HG02884 (cell line): Measurements from ENCODE around the gene CACNB4.

Source experiments
- ATAC-seq: cut with Tn5 transposase; IDR thresholded peaks from one replicate; pipeline ENCODE4 v1.9.1; 2021; ENCODE audit warnings: mild to moderate bottlenecking, moderate library complexity; ENCODE audit not compliant: unreplicated experiment

Gene CACNB4

DNA sequence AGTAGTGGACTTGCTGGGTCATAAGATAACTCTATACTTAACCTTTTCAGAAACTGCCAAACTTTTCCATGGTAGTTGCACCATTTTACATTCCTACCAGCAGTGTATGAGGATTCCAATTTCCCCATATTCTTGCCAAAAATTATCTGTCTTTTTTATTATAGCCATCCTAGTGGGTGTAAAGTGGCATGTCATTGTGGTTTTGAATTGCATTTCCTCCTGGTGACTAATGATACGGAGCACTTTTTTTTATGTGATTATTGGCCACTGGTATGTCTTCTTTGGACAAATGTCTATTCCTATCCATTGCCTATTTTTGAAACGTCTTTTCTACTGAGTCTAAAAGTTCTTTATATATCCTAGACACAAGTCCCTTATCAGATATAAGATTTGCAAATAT is 44.3 kb downstream of the CACNB4 start:
- ATAC-seq, result no peak

DNA sequence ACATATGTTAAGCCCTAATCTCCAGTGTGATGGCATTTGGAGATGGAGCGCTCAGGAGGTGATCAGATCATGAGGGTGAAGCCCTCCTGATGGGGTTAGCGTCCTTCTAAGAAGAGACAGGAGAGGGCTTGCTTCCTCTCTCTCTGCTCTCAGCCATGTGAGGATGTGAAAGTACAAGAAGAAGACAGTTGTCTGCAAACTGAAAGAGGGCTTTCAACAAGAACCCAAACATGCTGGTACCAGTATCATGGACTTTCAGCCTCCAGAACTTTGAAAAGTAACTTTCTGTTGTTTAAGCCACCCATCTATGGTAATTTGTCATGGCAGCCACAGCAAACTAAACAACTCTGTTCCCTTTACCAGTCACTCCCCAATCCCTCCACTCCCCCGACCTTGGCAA is 47.4 kb downstream of the CACNB4 start:
- peak; percentile 23 for ATAC-seq

DNA sequence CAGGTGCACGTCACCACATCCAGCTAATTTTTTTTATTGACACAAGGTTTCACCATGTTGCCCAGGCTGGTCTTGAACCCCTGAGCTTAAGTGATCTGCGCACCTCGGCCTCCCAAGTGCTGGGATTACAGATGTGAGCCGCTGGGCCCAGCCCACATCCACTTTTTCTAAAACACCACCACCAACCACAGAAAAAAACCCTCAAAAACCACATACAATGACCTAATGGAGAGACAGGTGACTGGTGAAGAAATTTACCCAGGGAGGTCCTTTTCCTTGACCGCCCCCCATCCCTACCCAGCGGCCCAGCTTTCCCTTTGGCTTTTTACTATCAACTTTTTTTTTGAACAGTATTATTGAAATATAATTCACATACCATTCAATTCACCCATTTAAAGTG is 47.9 kb downstream of the CACNB4 start:
- ATAC-seq, result no peak

DNA sequence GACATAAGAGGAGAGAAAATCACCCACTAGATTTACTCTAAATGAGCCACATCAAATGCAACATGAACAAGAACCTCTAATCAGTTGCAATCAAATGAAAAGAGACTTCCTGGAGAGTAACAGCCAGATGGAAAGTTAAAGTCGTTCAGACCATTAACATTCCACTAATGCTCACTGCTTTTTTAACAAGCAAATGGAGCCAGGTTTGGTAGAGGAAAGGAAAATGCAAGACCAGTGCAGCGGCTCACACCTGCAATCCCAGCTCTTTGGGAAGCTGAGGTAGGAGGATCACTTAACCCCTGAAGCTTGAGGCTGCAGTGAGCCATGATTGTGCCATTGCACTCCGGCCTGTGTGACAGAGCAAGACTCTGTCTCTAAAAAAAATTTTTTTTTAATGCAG is 48.5 kb downstream of the CACNB4 start:
- ATAC-seq, result no peak

DNA sequence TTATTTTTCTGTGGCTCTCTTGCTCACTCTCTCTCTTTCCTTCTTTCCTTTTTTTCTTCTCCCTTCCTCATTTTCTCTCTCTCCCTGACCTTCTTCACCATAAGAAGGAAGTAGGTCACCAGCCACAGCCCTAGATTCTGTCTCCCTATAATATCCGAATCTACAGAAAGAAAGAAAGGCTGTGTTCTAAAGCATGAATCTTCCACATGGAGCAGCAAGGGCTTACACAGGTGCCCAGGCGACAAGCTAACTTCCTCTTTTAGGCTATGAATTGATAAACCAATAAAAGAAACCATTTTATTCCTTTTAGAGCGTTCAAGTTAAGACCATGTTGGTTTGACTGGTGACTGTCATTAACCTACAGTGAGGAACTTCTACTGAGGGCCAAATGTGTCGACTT is 49.3 kb downstream of the CACNB4 start:
- no peak for ATAC-seq

DNA sequence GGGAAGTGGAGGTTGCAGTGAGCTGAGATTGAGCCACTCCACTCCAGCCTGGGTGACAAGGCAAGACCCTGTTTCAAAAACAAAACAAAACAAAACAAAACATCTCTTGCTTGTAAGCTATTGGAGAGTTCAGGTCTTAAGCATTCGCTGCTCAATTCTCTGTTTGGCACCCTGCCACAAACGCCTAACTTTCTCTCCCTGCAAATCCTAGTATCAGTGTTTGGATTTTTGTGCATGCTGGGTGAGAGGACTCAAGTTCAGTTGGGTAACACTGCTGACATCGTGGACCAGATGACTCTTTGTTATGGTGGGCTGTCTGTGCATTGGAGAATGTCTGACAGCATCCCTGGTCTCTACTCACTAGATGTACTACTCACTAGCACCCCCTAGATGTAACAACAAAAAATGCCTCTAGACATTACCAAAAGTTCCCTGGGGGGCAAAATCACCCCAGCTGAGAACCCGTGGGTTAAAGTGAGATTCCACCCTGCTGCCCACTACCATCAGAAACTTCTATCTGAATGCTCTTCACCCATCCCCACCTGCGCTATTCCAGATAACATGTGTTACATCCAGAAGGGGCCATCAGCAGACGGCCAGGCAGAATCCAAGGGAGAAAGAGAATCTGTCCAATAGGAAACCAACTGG is 50.9 kb downstream of the CACNB4 start:
- ATAC-seq, result no peak

DNA sequence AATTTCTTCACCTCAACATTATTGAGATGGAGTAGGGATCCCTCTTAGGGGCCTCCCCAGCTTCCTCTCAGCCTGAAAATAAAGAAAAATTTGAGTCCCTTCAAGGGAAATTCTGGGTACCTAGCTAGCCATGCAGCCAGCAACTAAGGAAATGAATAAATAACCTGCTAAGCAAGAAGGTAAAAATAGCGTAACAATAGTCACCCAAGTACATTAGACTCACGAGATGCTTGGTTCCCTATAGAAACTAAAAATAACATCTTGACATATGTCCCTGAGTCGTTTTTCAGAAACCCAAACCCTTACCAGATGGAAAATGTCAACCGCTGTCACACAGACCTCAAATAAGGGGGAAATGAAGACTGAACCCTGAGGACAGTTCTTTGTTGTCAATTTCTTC is 51.9 kb downstream of the CACNB4 start:
- ATAC-seq, result peak; percentile 76

DNA sequence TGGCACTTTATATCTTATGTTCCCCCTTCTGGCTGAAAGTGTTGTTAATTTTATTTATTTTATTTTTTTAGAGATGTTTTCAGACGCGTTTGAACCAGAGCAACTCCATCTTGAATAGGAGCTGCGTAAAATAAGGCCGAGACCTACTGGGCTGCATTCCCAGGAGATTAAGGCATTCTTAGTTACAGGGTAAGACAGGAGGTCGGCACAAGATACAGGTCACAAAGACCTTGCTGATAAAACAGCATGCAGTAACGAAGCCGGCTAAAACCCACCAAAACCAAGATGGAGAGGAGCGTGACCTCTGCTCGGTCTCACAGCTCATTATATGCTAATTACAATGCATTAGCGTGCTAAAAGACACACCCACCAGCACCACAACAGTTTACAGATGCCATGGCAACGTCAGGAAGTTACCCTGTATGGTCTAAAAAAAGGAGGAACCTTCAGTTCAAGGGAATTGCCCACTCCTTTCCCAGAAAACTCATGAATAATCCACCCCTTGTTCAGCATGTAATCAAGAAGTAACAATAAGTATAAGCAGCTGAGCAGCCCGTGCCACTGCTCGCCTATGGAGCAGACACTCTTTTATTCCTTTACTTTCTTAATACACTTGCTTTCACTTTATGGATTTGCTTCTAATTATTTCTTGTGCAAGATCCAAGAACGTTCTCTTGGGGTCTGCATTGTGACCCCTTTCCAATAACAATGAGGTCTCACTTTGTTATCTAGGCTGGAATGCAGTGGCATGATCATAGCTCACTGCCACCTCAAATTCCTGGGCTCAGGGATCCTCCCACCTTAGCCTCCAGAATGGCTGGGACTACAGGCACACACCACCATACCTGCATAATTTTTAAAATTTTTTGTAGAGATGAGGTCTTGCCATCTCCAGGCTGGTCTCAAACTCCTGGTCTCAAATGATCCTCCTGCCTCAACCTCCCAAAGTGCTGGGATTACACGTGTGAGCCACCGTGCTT is 55.9 kb downstream of the CACNB4 start:
- ATAC-seq, result no peak

DNA sequence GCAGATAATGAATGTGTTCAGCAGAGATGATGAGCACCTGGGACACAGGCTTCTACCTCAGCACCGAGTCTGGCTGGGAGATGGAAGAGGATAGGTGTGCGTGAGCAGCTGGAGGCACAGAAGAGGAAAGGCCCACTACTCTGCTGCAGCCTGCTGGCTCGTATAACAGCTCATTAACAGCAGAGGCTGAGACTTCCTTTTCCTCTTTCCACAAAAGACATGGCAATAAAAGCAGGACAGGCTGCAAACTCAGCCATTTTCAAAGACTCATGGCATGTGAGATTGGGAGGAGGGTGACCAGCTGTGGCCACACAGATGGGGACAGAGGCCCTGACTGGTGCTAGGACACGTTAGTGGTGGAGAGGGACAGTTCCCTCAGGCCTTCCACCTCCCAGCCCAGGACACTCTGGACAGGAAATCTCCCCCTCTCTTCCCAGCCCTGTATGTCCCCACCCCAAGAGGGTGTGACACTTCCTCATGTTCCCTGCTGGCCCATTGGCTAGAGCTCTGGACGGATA is 60.3 kb downstream of the CACNB4 start:
- ATAC-seq, result no peak

DNA sequence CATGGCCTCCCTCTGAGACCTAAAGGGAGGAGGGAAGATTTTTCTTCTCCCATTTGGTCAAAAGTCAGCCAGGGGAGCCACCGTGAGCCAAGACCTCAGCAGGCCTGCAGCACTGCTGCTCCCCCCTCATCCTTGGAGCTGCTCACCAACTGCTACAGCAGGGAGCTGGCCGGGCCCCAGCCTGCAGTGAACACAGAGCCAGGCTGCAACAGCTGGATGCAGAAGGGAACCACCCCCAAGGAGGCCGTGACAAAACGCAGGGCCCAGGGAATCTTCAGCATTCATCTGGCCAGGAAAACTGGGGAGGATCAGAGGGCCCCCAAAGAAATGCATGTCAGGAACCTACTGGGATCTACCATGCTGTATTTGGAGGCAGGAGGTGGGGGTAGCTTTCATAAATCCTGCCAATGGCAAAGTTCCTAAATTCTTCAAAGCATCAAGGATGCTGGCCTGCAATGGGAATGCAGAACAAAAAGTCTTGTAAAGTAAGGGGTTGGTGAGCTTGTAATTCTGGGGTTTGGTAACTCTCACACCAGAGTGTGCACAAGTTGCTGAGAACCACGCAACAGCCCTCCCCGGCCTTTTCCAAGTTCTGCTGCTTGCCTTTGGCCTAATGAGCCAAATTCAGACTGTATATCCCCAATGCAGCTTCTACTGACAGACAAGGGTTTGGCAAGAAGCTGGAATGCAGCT is 61.0 kb downstream of the CACNB4 start:
- ATAC-seq, result no peak

DNA sequence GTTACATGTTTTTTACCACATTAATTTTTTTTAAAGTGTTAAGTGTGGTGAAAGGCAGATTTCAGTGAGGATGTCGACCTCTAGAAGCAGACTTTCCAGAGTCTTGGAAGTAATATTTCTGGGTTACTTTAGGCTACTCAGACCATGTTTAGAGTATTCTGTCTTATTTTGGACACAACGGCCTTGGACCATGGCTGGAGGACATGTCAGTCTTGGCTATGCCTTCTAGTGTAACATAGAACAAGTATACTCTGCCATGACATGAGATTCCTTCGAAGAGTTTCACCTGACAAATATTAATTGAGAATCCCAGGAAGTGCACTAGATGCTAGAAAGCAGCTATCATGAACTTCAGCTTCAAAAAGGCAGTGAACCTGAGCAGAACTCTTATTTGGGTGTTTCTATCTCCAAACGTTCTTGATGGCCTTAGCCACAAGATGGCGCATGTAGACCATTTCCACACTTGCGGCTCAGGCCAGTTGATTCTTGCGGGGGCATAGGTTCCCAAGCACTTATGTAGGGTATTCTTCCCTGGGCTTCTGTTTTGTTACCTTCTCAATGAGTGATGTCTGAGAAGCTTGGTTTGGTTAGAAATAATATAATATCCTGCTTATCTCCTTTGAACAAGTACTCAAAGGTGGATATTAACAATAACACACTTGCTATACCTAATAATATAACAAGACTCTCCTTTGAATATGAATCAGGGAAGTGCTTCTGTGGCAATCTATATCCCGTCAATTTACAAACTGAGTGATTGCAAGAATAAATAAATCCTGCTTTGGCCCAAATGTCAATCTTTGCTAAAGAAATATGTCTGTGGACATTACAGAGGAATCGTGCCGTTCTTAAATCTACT is 62.0 kb downstream of the CACNB4 start:
- ATAC-seq, result peak; percentile 87

DNA sequence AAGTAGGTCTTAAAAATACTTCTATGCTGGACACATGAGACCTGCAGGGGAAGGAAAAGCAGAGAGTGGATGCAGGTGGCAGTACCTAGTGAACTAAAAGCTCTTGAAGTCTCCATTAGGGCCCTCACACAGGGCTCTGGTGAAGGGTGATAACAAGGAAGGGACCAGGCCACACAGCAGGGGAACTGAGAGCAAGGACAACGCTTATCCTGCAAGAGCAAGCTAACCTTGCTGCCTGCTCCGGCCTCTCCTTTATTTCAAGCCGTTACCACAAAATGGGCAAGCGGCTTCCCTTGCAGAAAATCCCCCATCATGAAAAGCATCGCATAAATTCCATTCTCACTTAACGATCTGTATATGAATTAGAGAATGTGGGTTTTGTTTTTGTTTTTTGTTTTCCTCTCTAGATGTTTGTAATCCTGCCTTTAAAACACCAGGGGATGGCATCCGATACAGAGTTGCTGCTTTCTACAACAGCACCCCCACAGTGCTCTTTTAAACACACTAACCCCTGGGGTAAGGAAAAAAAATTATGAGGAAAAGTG is 64.5 kb downstream of the CACNB4 start:
- ATAC-seq, result no peak

DNA sequence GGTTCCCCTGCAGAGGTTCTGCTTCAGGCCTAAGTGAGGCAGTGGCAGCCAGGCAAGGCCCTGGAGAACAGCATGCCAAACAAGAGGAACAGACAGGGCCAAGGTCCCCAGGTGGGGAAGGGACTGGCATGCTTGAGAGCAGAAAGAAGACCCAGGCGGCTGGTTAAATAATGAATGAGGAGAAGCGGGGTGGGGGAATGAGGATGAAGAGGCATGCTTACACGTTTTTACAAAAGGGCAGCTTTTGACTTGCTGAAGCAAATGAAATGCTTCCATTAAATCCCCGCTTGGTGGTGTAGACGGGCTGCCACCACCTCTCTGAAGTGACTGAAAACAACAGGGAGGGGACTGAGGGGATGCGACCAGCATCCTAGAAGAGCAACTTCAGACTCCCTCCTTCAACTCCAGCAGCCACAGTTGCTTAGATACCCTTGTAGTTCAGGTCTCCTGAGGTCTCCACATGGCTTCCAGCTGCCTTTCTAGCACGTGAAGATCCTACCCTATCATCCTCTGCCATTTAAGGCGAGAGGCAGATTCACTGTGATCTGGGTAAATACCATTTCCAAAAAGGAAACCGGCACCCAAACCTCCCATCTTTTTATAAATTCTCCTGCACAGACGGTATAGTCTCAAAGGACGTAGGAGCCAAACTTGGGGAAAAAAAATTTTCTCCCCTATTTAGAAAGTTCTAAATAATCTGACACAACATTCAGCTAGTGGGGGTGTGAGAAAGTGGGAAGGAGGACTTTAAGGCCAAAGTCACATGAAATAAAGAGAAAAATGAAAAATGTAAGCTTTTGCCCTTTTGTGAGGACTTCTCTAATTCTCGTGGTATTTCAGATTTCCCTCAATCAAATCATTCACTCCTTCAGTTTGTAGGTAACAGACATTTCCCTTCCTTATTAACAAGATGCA is 65.6 kb downstream of the CACNB4 start:
- ATAC-seq, result no peak

DNA sequence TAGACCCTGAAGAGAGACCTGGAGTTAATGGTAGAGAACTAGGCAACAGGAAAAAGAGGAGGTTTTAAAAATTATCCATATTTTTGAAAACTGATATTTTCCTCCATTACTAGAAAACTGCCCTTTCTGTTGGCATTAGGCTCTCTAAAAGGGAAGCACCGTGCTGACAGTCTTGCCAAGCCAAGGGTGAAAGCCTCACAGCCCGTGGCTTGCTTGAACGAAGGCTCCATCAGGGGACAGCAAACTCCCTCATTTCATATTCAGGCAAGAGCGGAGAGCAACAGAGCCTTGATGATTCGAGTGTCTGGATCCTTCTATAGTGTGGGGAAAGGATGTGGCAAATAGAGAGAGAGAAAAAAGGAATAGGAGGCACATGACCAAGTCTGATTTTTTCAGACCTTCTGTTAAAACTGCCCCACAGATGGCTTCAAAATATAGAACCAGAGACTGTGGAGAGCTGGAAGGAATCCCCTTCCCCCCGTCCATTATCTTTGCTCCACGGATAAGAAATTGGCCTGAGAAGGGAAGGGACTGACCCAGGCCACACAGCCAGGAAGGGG is 67.0 kb downstream of the CACNB4 start:
- ATAC-seq, result no peak

DNA sequence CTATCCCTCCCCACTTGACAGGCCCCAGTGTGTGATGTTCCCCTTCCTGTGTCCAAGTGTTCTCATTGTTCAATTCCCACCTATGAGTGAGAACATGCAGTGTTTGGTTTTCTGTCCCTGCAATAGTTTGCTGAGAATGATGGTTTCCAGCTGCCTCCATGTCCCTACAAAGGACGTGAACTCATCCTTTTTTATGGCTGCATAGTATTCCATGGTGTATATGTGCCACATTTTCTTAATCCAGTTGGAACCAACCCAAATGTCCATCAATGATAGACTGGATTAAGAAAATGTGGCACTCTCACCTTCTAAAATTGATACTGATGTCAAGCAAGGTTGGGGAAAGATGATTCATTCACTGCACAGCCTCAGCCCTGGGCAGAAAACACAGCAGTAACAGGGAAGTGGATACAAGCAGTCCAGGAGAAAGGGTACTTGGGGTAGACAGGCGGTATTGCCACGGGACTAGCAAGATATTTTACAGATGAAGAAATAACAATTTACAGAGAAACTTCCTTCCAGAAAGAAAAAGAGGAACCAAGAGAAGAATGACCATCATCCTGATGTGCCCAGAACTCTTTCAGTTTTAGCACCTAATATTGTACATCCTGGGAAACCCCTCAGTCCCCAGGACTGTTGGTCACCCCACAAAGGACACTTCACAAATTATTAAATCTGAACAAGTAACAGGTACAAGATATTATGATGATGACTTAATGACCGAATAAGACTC is 68.1 kb downstream of the CACNB4 start:
- peak; percentile 28 for ATAC-seq

DNA sequence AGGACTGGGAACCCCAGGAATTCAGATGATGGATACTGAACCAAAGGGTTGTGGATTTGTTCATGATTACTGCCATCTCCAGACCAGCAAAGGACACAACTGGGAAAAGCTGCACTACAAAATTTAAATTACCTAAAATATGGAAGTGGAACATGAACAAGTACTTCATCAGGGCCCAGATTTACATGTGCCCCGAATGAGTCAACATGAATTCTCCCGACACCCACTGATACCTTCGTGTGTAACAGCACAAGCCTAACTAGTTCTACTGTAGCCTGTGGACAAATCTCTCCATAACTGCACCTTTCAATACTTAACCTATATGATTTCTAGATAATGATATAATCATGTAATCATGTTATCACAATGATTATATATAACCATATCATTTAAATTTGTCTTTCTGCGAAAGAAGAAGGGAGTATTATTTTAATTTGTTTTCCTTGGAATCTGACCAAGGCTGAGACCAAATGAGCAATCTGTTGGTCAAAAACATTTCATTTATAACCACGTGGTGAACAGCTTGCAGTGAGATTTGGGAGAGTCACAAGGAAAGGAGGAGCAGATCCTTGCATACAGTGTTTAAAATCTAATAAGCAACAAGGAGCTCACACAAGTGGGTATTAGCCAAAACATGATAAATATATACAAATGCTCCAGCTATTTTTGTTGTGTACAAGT is 70.5 kb downstream of the CACNB4 start:
- peak; percentile 47 for ATAC-seq

DNA sequence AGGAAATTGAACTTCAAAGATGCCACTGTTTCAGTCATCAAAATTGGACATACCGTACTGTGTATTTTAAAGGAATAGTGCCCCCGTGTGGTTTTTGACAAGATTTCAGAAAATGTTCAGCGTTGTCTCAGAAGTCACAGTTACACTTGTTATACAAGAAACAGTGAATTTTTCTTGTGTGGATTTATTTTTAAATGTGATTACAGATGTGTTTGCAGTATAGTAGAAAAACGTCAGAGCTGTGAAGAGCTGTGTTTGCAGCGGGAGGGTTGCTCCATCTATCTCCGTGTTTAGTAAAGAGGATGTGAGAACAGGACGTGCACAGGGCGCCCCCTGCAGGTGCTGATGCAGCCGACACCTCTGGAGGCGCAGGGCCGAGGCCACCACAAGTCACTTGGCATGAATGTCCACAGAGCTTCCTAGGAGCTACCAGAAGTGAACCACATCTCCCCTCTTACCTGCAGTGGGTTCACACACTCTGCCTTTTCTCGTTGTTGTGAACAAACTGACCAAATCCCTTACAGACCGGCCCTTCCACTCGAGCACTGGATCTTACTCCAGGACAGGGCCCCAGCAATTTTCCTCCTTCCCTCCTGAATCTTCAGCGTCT is 73.1 kb downstream of the CACNB4 start:
- ATAC-seq, result peak; percentile 78
